ENCODE measurements around the gene CRYBG3.

DNA sequence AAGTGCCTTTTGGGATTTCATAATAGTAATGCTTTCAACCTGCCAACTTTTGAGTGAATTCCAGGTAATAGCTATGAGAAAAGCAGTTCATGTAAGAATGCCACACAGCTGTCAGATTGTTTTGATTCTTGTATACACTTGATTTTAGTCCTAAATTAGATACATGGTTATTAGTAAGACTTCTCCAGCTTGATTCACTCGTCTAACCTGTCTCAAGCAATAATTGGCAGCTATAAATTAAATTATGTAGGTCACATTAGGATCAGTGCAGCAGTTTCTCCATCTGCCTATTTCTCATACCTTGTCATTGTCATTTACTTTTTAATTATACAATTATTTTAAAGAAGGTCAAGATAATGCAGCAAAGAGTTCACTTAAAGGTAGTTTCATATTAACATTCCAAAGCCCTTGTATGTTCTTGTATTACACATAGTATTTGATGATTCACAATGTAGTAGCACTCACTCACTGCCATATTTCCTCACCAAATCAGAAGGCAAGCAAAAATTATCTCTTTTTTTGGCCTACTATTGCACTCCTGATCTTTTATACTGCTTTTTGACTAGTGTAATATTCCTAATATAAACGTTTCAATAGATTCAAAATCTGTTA, 10.9 kb upstream of the CRYBG3 start:
- TF ChIP-seq, protein P1, sequence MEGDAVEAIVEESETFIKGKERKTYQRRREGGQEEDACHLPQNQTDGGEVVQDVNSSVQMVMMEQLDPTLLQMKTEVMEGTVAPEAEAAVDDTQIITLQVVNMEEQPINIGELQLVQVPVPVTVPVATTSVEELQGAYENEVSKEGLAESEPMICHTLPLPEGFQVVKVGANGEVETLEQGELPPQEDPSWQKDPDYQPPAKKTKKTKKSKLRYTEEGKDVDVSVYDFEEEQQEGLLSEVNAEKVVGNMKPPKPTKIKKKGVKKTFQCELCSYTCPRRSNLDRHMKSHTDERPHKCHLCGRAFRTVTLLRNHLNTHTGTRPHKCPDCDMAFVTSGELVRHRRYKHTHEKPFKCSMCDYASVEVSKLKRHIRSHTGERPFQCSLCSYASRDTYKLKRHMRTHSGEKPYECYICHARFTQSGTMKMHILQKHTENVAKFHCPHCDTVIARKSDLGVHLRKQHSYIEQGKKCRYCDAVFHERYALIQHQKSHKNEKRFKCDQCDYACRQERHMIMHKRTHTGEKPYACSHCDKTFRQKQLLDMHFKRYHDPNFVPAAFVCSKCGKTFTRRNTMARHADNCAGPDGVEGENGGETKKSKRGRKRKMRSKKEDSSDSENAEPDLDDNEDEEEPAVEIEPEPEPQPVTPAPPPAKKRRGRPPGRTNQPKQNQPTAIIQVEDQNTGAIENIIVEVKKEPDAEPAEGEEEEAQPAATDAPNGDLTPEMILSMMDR (IDR thresholded peaks at IDR 0.05) = no peak
- no peak for TF ChIP-seq POLR2A (IDR thresholded peaks at IDR 0.05)
